Measurements from ENCODE around the gene DGKQ. TPM values are rescaled to one million over a fixed set of nuclear protein-coding genes. Genes with fewer than 3 reads are reported as not detected.
"Not testable (repeated sequence)": the region's sequence is repeated elsewhere in the genome, so short reads cannot be mapped to it uniquely, and the experiment has no call there.

The DGKQ gene
- total RNA-seq, 1 experiment from 2014 or later = 15.9 TPM

GRCh38 chr4:930827-931193 lies 42.6 kb downstream of the DGKQ start:
- no peak for TF ChIP-seq CTCF (IDR thresholded peaks at IDR 0.05; ENCODE audit: unreplicated experiment)
- Mint-ChIP-seq H3K27ac (ENCODE audit: low read depth, unreplicated experiment) (peak overlapping the region; percentile 93), H3K4me1 (ENCODE audit: insufficient read depth, unreplicated experiment) (peaks cover 30% of the 10 kb centered on the region), H3K4me3 (ENCODE audit: unreplicated experiment) (peak overlapping the region; percentile 93), H3K27me3 (ENCODE audit: insufficient read depth, unreplicated experiment) (no peaks in the 10 kb centered on the region), H3K9me3 (ENCODE audit: unreplicated experiment) (no peaks in the 10 kb centered on the region), H3K36me3 (ENCODE audit: insufficient read depth, unreplicated experiment) (no peaks in the 10 kb centered on the region)
- BruUV-seq (replicated peaks) = no TSS peak
- CTCF ChIA-PET = interaction anchor here (1.0 to 1.1 kb wide), 2 partner anchors 9 to 56 kb away, joined by 3 to 5 read pairs; partner anchors contain the start of gene IDUA
- intact Hi-C loops (cut with micrococcal nuclease) = loop anchor here (5.0 kb wide), 1 partner anchor 164 kb away; no protein-coding TSS in a partner anchor
- peak; percentile 4 for DNase-seq (ENCODE audit: unreplicated experiment)
- POLR2A ChIA-PET = interaction anchor here (1.0 to 3.1 kb wide), 9 partner anchors 9 to 163 kb away, joined by 3 to 16 read pairs (median 5); partner anchors contain the start of gene IDUA

GRCh38 chr4:930028-930551 lies 43.3 kb downstream of the DGKQ start:
- CTCF ChIA-PET = interaction anchor here (1.1 kb wide), 1 partner anchor 57 kb away, joined by 5 read pairs; the partner anchor contains the start of gene IDUA
- DNase-seq (ENCODE audit: unreplicated experiment) = no peak
- peak overlapping the region; percentile 93 for H3K27ac Mint-ChIP-seq (ENCODE audit: low read depth, unreplicated experiment)
- H3K36me3 Mint-ChIP-seq (ENCODE audit: insufficient read depth, unreplicated experiment) = no peaks in the 10 kb centered on the region
- TF ChIP-seq CTCF (IDR thresholded peaks at IDR 0.05; ENCODE audit: unreplicated experiment) = no peak
- H3K9me3 Mint-ChIP-seq (ENCODE audit: unreplicated experiment) = no peaks in the 10 kb centered on the region
- no peaks in the 10 kb centered on the region for H3K27me3 Mint-ChIP-seq (ENCODE audit: insufficient read depth, unreplicated experiment)
- TSS peak; percentile 45 for BruUV-seq (replicated peaks)
- peak overlapping the region; percentile 93 for H3K4me3 Mint-ChIP-seq (ENCODE audit: unreplicated experiment)
- POLR2A ChIA-PET = interaction anchor here (0.6 to 3.1 kb wide), 10 partner anchors 8 to 707 kb away, joined by 3 to 16 read pairs (median 4); partner anchors contain the start of gene IDUA
- H3K4me1 Mint-ChIP-seq (ENCODE audit: insufficient read depth, unreplicated experiment) = peaks cover 30% of the 10 kb centered on the region
- intact Hi-C loops (cut with micrococcal nuclease) = loop anchor here (5.0 kb wide), 1 partner anchor 163 kb away; no protein-coding TSS in a partner anchor

GRCh38 chr4:929096-929765 lies 44.1 kb downstream of the DGKQ start:
- ChIA-PET POLR2A (interaction anchor here (0.6 to 2.0 kb wide), 3 partner anchors 10 to 98 kb away, joined by 3 to 11 read pairs (median 6); partner anchors contain the start of gene IDUA), CTCF (no interaction called here)
- no peaks in the 10 kb centered on the region for H3K9me3 Mint-ChIP-seq (ENCODE audit: unreplicated experiment)
- BruUV-seq (replicated peaks) = no TSS peak
- no peaks in the 10 kb centered on the region for H3K27me3 Mint-ChIP-seq (ENCODE audit: insufficient read depth, unreplicated experiment)
- no peaks in the 10 kb centered on the region for H3K36me3 Mint-ChIP-seq (ENCODE audit: insufficient read depth, unreplicated experiment)
- peaks cover 23% of the 10 kb centered on the region for H3K4me1 Mint-ChIP-seq (ENCODE audit: insufficient read depth, unreplicated experiment)
- intact Hi-C loops (cut with micrococcal nuclease) = no loop called here
- no peak for TF ChIP-seq CTCF (IDR thresholded peaks at IDR 0.05; ENCODE audit: unreplicated experiment)
- peak overlapping the region; percentile 16 for H3K27ac Mint-ChIP-seq (ENCODE audit: low read depth, unreplicated experiment)
- DNase-seq (ENCODE audit: unreplicated experiment) = no peak
- H3K4me3 Mint-ChIP-seq (ENCODE audit: unreplicated experiment) = no peak overlapping the region

- H3K27me3 Mint-ChIP-seq (ENCODE audit: insufficient read depth, unreplicated experiment); H3K27ac Mint-ChIP-seq (ENCODE audit: low read depth, unreplicated experiment); DNase-seq (ENCODE audit: unreplicated experiment); intact Hi-C loops (cut with micrococcal nuclease); H3K9me3 Mint-ChIP-seq (ENCODE audit: unreplicated experiment); POLR2A ChIA-PET; BruUV-seq (replicated peaks); H3K36me3 Mint-ChIP-seq (ENCODE audit: insufficient read depth, unreplicated experiment); H3K4me3 Mint-ChIP-seq (ENCODE audit: unreplicated experiment): not testable (repeated sequence)
- H3K4me1 Mint-ChIP-seq (ENCODE audit: insufficient read depth, unreplicated experiment) = peaks cover 19% of the 10 kb centered on the region
- CTCF ChIA-PET = interaction anchor here (0.6 kb wide), 1 partner anchor 81 kb away, joined by 3 read pairs; no protein-coding TSS in a partner anchor
Measured at GRCh38 chr4:927566-927965, 45.8 kb downstream of the DGKQ start.
